Activated CD8-positive, alpha-beta T cell treated with anti-CD3 and anti-CD28 coated beads for 36 hours (primary cell): ENCODE results near the gene ZC3H8. TPM values are rescaled to one million over a fixed set of nuclear protein-coding genes. Genes with fewer than 3 reads are reported as not detected.

Source experiments
- ATAC-seq: fragments of 200-7000 bp; cut with Tn5 transposase; one replicate; pipeline ENCODE4 v1.10.0; 2021; ENCODE audit warnings: mild to moderate bottlenecking, moderate library complexity
- CTCF ChIA-PET: fragments of 350-600 bp; sonication (Branson Sonifier 250); formaldehyde crosslinking; loops from one replicate; lab custom pipeline; 2021; ENCODE audit warnings: antibody characterized with exemption; lab: Charles Lee
- POLR2A ChIA-PET: fragments of 350-600 bp; sonication (Branson Sonifier 250); formaldehyde crosslinking; loops from one replicate; lab custom pipeline; 2021; ENCODE audit warnings: antibody characterized with exemption; lab: Charles Lee
- DNase-seq: peaks from one replicate; pipeline ENCODE4 v3.0.0-alpha.2; 2020
- H3K27ac Mint-ChIP-seq: one replicate; pipeline ENCODE4 v1.8.0; 2021; ENCODE audit warnings: mild to moderate bottlenecking, mixed read lengths
- H3K27me3 Mint-ChIP-seq: one replicate; pipeline ENCODE4 v1.8.0; 2021; ENCODE audit warnings: mixed read lengths
- H3K36me3 Mint-ChIP-seq: one replicate; pipeline ENCODE4 v1.8.0; 2021; ENCODE audit warnings: low read depth, mixed read lengths
- H3K4me1 Mint-ChIP-seq: one replicate; pipeline ENCODE4 v1.8.0; 2021; ENCODE audit warnings: low read depth, mixed read lengths
- H3K4me3 Mint-ChIP-seq: one replicate; pipeline ENCODE4 v1.8.0; 2021; ENCODE audit warnings: mild to moderate bottlenecking, moderate library complexity, mixed read lengths
- H3K9me3 Mint-ChIP-seq: one replicate; pipeline ENCODE4 v1.8.0; 2021; ENCODE audit warnings: mixed read lengths
- CTCF ChIP-seq: fragments of 200-600 bp; IDR thresholded peaks from one replicate; pipeline ENCODE4 v1.8.0; 2022; ENCODE audit warnings: antibody characterized with exemption, mild to moderate bottlenecking
- intact Hi-C: fragments of 100-400 bp; cut with micrococcal nuclease; formaldehyde crosslinking; loops from one replicate; pipeline ENCODE4 v1.10.0; 2022
- total RNA-seq, 2 experiments: library from RNA; stranded (reverse); gene quantifications; one replicate each; pipeline ENCODE4 v1.2.3, GENCODE V29; 2021

Gene ZC3H8
- total RNA-seq, 2 experiments from 2014 or later = 16.7 to 22.1 TPM

- no peak for ATAC-seq
- H3K27ac Mint-ChIP-seq = no peak overlapping the region
- H3K36me3 Mint-ChIP-seq = peaks cover 42% of the 10 kb centered on the region
- no peaks in the 10 kb centered on the region for H3K27me3 Mint-ChIP-seq
- no peak for TF ChIP-seq CTCF
- DNase-seq = no peak
- no peaks in the 10 kb centered on the region for H3K9me3 Mint-ChIP-seq
- CTCF ChIA-PET = interaction anchor here (1.4 to 4.6 kb wide), 4 partner anchors 9 to 35 kb away, joined by 3 to 23 read pairs (median 4); no protein-coding TSS in a partner anchor
- intact Hi-C loops = no loop called here
- POLR2A ChIA-PET = interaction anchor here (1.6 to 1.9 kb wide), 2 partner anchors 9 to 13 kb away, joined by 7 to 9 read pairs; partner anchors contain the start of gene ZC3H8
- no peak overlapping the region for H3K4me3 Mint-ChIP-seq
- H3K4me1 Mint-ChIP-seq = peaks cover 42% of the 10 kb centered on the region
Measured at GRCh38 chr2:112242384-112242783, 12.5 kb downstream of the ZC3H8 start.

DNA sequence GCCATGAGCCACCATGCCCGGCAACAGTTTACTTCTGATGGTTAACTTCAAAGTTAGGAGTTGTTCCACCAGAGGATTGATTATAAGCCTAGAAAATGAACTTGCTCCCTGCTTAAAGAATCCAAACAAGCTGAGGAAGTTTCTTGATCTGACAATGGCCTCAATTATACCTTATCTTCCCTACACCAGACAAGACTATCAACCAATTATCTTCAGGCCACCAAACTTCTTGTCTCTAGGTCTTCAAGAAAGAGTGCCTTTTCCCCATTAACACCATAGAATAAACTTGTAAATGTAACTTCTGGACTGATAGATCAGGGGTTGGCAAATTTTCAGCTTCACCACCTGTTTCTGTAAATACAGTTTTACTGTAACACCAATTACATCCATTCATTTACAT is 15.0 kb downstream of the ZC3H8 start:
- H3K27me3 Mint-ChIP-seq = no peaks in the 10 kb centered on the region
- H3K36me3 Mint-ChIP-seq = peaks cover 33% of the 10 kb centered on the region
- no peak for TF ChIP-seq CTCF
- intact Hi-C loops = no loop called here
- H3K27ac Mint-ChIP-seq = no peak overlapping the region
- ChIA-PET POLR2A (interaction anchor here (0.6 kb wide), 1 partner anchor 1362 kb away, joined by 3 read pairs; no protein-coding TSS in a partner anchor), CTCF (interaction anchor here (1.1 to 4.6 kb wide), 3 partner anchors 12 to 118 kb away, joined by 3 to 23 read pairs (median 3); no protein-coding TSS in a partner anchor)
- no peak for ATAC-seq
- no peak overlapping the region for H3K4me3 Mint-ChIP-seq
- H3K4me1 Mint-ChIP-seq = peaks cover 32% of the 10 kb centered on the region
- DNase-seq = no peak
- no peaks in the 10 kb centered on the region for H3K9me3 Mint-ChIP-seq

- intact Hi-C loops = no loop called here
- no peak for TF ChIP-seq CTCF
- Mint-ChIP-seq H3K27me3 (no peaks in the 10 kb centered on the region), H3K9me3 (no peaks in the 10 kb centered on the region), H3K4me1 (no peaks in the 10 kb centered on the region), H3K4me3 (no peak overlapping the region), H3K27ac (no peak overlapping the region), H3K36me3 (peaks cover 38% of the 10 kb centered on the region)
- ChIA-PET POLR2A (no interaction called here), CTCF (no interaction called here)
- ATAC-seq (no peak), DNase-seq (no peak)
Measured at GRCh38 chr2:112230371-112230770, 24.5 kb downstream of the ZC3H8 start.

DNA sequence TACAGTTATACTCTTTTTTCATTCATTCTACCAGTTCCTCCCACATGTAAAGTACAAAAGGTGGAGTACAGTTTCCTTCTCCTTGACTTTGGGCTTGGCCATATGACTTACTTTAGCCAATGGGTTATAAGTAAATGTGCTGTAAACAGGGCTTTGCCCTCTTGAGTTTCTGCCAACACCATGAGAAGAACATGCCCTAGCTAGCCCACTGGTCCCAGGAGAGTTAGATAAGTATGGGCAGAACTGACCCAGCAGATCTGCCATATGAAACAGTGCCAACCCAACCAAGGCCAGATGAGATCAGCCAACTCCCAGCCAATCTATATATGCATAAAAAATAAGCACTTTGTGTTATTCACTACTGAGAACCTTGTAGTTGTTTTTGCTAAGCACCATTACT is 25.5 kb downstream of the ZC3H8 start:
- Mint-ChIP-seq H3K4me1 (no peaks in the 10 kb centered on the region), H3K27ac (no peak overlapping the region), H3K27me3 (no peaks in the 10 kb centered on the region), H3K4me3 (no peak overlapping the region), H3K9me3 (no peaks in the 10 kb centered on the region), H3K36me3 (peaks cover 43% of the 10 kb centered on the region)
- ChIA-PET POLR2A (no interaction called here), CTCF (interaction anchor here (1.2 kb wide), 1 partner anchor 108 kb away, joined by 3 read pairs; no protein-coding TSS in a partner anchor)
- ATAC-seq (no peak), DNase-seq (no peak)
- TF ChIP-seq CTCF = no peak
- intact Hi-C loops = no loop called here

DNA sequence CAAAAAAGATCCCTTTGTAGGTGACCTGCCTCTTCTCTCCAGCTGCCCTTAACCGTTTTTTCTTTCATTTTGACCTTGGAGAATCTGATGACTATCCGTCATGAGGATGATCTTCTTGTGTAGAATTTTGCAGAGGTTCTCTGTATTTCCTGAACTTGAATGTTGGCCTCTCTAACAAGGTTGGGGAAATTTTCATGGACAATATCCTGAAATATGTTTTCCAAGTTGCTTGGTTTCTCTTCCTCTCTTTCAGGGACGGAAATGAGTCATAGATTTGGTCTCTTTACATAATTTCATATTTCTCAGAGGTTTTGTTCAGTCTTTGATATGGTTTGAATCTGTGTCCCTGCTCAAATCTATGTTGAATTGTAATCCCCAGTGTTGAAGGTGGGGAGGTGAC is 34.0 kb downstream of the ZC3H8 start:
- no peak overlapping the region for H3K4me3 Mint-ChIP-seq
- CTCF ChIA-PET = no interaction called here
- no peak for TF ChIP-seq CTCF
- POLR2A ChIA-PET = no interaction called here
- no peak overlapping the region for H3K27ac Mint-ChIP-seq
- peaks cover 21% of the 10 kb centered on the region for H3K36me3 Mint-ChIP-seq
- H3K27me3 Mint-ChIP-seq = no peaks in the 10 kb centered on the region
- H3K9me3 Mint-ChIP-seq = peaks cover 14% of the 10 kb centered on the region
- no peak for DNase-seq
- ATAC-seq = no peak
- intact Hi-C loops = no loop called here
- no peaks in the 10 kb centered on the region for H3K4me1 Mint-ChIP-seq
